SK-N-SH (cell line): Measurements from ENCODE around the gene LAIR2. TPM values are rescaled to one million over a fixed set of nuclear protein-coding genes. Genes with fewer than 3 reads are reported as not detected.

Experiments
- CTCF ChIA-PET: fragments of 300-600, 350-600 bp; formaldehyde crosslinking; extraction: SDS; loops from one replicate; lab custom pipeline; 2021; lab: Yijun Ruan, JAX
- POLR2A ChIA-PET: fragments of 350-600 bp; sonication (Branson Sonifier 250); formaldehyde crosslinking; extraction: SDS; loops from one replicate; lab custom pipeline; 2020; ENCODE audit warnings: antibody characterized with exemption, inconsistent platforms; lab: Yijun Ruan, JAX
- DNase-seq: peaks from one replicate; pipeline ENCODE4 v3.0.0; 2012
- H2AFZ ChIP-seq: fragments of 200-600 bp; sonication (generic); 2 replicates; pipeline ENCODE4 v1.8.1; 2016; ENCODE audit warnings: antibody characterized with exemption, mild to moderate bottlenecking, low read depth
- H3F3A ChIP-seq: fragments of 200-600 bp; sonication (generic); replicated peaks from 2 replicates; pipeline ENCODE3; 2016; ENCODE audit warnings: antibody characterized with exemption, mild to moderate bottlenecking; ENCODE audit not compliant: insufficient read depth
- H3K27ac ChIP-seq, 2 experiments: fragments of 200-500 bp in 1 of 2; fragments of 200-600 bp in 1 of 2; sonication (Bioruptor generic) in 1 of 2; sonication (generic), shearing (Covaris generic) in 1 of 2; 2 replicates each; pipeline versions ENCODE4 v1.5.1 to v1.6.1; 2014 to 2016; ENCODE audit warnings: low read depth in 2 of 2, inconsistent platforms in 1 of 2, low read length in 1 of 2, mild to moderate bottlenecking in 1 of 2, mixed read lengths in 1 of 2
- H3K27me3 ChIP-seq: fragments of 200-600 bp; sonication (generic), shearing (Covaris generic); 2 replicates; pipeline ENCODE4 v1.6.1; 2016; ENCODE audit warnings: mixed run types; ENCODE audit not compliant: insufficient read depth
- H3K36me3 ChIP-seq, 2 experiments: fragments of 200-500 bp in 1 of 2; fragments of 200-600 bp in 1 of 2; sonication (Bioruptor generic) in 1 of 2; sonication (generic) in 1 of 2; replicated peaks in 1 of 2; 2 replicates each; pipeline versions ENCODE3 to v1.5.1; 2014 to 2016; ENCODE audit warnings: low read length in 1 of 2, mild to moderate bottlenecking in 1 of 2; ENCODE audit not compliant: insufficient read depth in 2 of 2, control insufficient read depth in 1 of 2
- H3K4me1 ChIP-seq, 2 experiments: fragments of 200-500 bp in 1 of 2; fragments of 200-600 bp in 1 of 2; sonication (Bioruptor generic) in 1 of 2; sonication (generic), shearing (Covaris generic) in 1 of 2; 2 replicates each; pipeline versions ENCODE4 v1.5.1 to v1.6.1; 2014 to 2016; ENCODE audit warnings: low read depth in 1 of 2, low read length in 1 of 2, mixed run types in 1 of 2; ENCODE audit not compliant: insufficient read depth in 2 of 2, control insufficient read depth in 1 of 2
- H3K4me2 ChIP-seq: fragments of 200-600 bp; sonication (generic), shearing (Covaris generic); 2 replicates; pipeline ENCODE4 v1.6.1; 2017; ENCODE audit warnings: mixed run types
- H3K4me3 ChIP-seq, 2 experiments: fragments of 200-500 bp in 1 of 2; fragments of 200-600 bp in 1 of 2; sonication (Bioruptor generic) in 1 of 2; sonication (generic), shearing (Covaris generic) in 1 of 2; 2 replicates each; pipeline versions ENCODE4 v1.5.1 to v1.8.1; 2014 to 2016; ENCODE audit warnings: low read depth in 2 of 2, inconsistent platforms in 1 of 2, low read length in 1 of 2, mild to moderate bottlenecking in 1 of 2, mixed read lengths in 1 of 2, moderate library complexity in 1 of 2
- H3K79me2 ChIP-seq: fragments of 200-600 bp; sonication (generic); 2 replicates; pipeline ENCODE4 v1.8.1; 2017; ENCODE audit warnings: mild to moderate bottlenecking; ENCODE audit not compliant: insufficient read depth
- H3K9ac ChIP-seq: fragments of 200-600 bp; sonication (generic); 2 replicates; pipeline ENCODE4 v1.6.1; 2017; ENCODE audit warnings: mixed run types
- H3K9me2 ChIP-seq: fragments of 200-600 bp; sonication (generic); 2 replicates; pipeline ENCODE4 v1.6.1; 2017; ENCODE audit warnings: mixed run types
- H3K9me3 ChIP-seq: fragments of 200-600 bp; sonication (generic); 2 replicates; pipeline ENCODE4 v1.6.1; 2017; ENCODE audit warnings: mixed run types, mild to moderate bottlenecking, moderate library complexity
- H4K20me1 ChIP-seq: fragments of 200-600 bp; sonication (generic); 2 replicates; pipeline ENCODE4 v1.6.1; 2017; ENCODE audit warnings: mild to moderate bottlenecking, mixed run types; ENCODE audit not compliant: insufficient read depth
- CHD2 ChIP-seq: fragments of 150-350 bp; IDR thresholded peaks from 2 replicates; pipeline ENCODE4 v1.6.1; 2018; ENCODE audit warnings: low read length; ENCODE audit not compliant: partially characterized antibody
- ELF1 ChIP-seq: IDR thresholded peaks from 2 replicates; pipeline ENCODE4 v1.4.0; 2012
- GATA2 ChIP-seq: sonication (generic); formaldehyde crosslinking; IDR thresholded peaks from 2 replicates; pipeline ENCODE4 v1.5.0; 2020; ENCODE audit warnings: mild to moderate bottlenecking, missing genetic modification reagents
- JUND ChIP-seq: IDR thresholded peaks from 2 replicates; pipeline ENCODE4 v1.4.0; 2012
- MAX ChIP-seq: IDR thresholded peaks from 2 replicates; pipeline ENCODE4 v1.4.0; 2012; ENCODE audit warnings: low read depth
- MEF2A ChIP-seq: IDR thresholded peaks from 2 replicates; pipeline ENCODE4 v1.4.0; 2012; ENCODE audit warnings: low read depth, borderline replicate concordance
- MXI1 ChIP-seq: IDR thresholded peaks from 2 replicates; pipeline ENCODE4 v1.6.1; 2012; ENCODE audit warnings: mild to moderate bottlenecking, low read depth, low read length, improper control_type of control experiment
- NFIC ChIP-seq: IDR thresholded peaks from 2 replicates; pipeline ENCODE4 v1.4.0; 2012; ENCODE audit warnings: borderline replicate concordance
- RAD21 ChIP-seq: IDR thresholded peaks from 2 replicates; pipeline ENCODE4 v1.6.1; 2012; ENCODE audit warnings: mild to moderate bottlenecking, low read length
- RCOR1 ChIP-seq: fragments of 150-350 bp; IDR thresholded peaks from 2 replicates; pipeline ENCODE4 v1.6.1; 2017; ENCODE audit warnings: antibody characterized with exemption, low read length
- REST ChIP-seq: IDR thresholded peaks from 2 replicates; pipeline ENCODE4 v1.6.1; 2012; ENCODE audit warnings: mild to moderate bottlenecking, low read depth, low read length, moderate library complexity
- RXRA ChIP-seq: IDR thresholded peaks from 2 replicates; pipeline ENCODE4 v1.4.0; 2012; ENCODE audit warnings: low read depth, mild to moderate bottlenecking, borderline replicate concordance
- TAF1 ChIP-seq: IDR thresholded peaks from 2 replicates; pipeline ENCODE4 v1.6.1; 2012; ENCODE audit warnings: low read depth, mild to moderate bottlenecking, low read length, moderate library complexity, borderline replicate concordance
- TCF12 ChIP-seq: IDR thresholded peaks from 2 replicates; pipeline ENCODE4 v1.4.0; 2012
- TEAD4 ChIP-seq: IDR thresholded peaks from 2 replicates; pipeline ENCODE4 v1.4.0; 2012; ENCODE audit warnings: mild to moderate bottlenecking, borderline replicate concordance; ENCODE audit not compliant: insufficient read depth
- USF2 ChIP-seq: fragments of 150-350 bp; IDR thresholded peaks from 2 replicates; pipeline ENCODE4 v1.6.1; 2017; ENCODE audit warnings: antibody characterized with exemption, low read length, low read depth, borderline replicate concordance
- YY1 ChIP-seq: IDR thresholded peaks from 2 replicates; pipeline ENCODE4 v1.4.0; 2012; ENCODE audit warnings: low read depth, mild to moderate bottlenecking
- ZBTB33 ChIP-seq: IDR thresholded peaks from 2 replicates; pipeline ENCODE4 v1.4.0; 2012; ENCODE audit warnings: low read depth, borderline replicate concordance
- WGBS: methylation state at CpG from one replicate; pipeline ENCODE4 v1.1.6; 2017; ENCODE audit warnings: low lambda C conversion rate; 5-methylcytosine and 5-hydroxymethylcytosine counted together
- polyA plus RNA-seq, 3 experiments: library from polyadenylated mRNA; depleted of rRNA; stranded (reverse); fragments of >200 nt; gene quantifications; 2 replicates each; pipeline ENCODE4 v1.2.3, GENCODE V29; 2012
- TF ChIP-seq, protein P1 (sequence below): IDR thresholded peaks from 2 replicates; pipeline ENCODE4 v1.4.0; 2012; ENCODE audit warnings: low read depth, borderline replicate concordance

The LAIR2 gene
- polyA plus RNA-seq, 1 of the 3 experiments (the other 2 are of a cell fraction), result not detected

GRCh38 chr19:54548806-54549205 lies 46.2 kb downstream of the LAIR2 start:
- TF ChIP-seq TAF1 (no peak), USF2 (no peak), ZBTB33 (no peak), TCF12 (no peak), MAX (no peak)
- H3F3A ChIP-seq, result no peaks in the 10 kb centered on the region
- WGBS, result 0% methylated on average over 3 of the region's 16 CpGs
- POLR2A ChIA-PET, result no interaction called here
- H3K9me3 ChIP-seq, result no peaks in the 10 kb centered on the region
- CTCF ChIA-PET, result no interaction called here
- peaks cover 54% of the 10 kb centered on the region for H3K27me3 ChIP-seq
- H2AFZ ChIP-seq, result no peak overlapping the region
- H3K4me3 ChIP-seq, result no peak overlapping the region
- H4K20me1 ChIP-seq, result no peaks in the 10 kb centered on the region
- H3K9me2 ChIP-seq, result no peaks in the 10 kb centered on the region
- no peak overlapping the region for H3K27ac ChIP-seq
- DNase-seq, result no peak
- H3K4me1 ChIP-seq, result no peaks in the 10 kb centered on the region
- H3K36me3 ChIP-seq, result no peaks in the 10 kb centered on the region
- H3K79me2 ChIP-seq, result no peaks in the 10 kb centered on the region
- H3K9ac ChIP-seq, result no peak overlapping the region
- H3K4me2 ChIP-seq, result no peak overlapping the region

DNA sequence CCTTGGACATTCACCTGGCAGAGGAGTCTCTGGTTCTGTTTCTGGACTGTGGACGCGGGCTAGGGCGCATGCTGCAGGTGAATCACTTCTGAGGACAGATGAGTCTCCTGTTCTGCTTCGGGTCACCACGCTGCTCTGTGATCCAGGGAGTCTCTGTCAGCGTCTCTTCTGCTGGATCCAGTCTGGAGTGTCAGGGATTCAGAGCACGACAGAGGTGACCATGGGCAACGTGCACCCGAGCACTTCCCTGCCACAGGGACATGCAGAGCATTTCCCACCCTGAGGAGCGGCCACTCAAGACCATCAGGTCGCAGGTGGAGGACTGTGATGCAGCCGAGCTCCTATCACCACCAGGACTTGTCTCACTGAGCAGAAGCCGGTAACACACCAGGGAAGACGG lies 46.6 kb downstream of the LAIR2 start:
- no peak overlapping the region for H2AFZ ChIP-seq
- no peaks in the 10 kb centered on the region for H3K36me3 ChIP-seq
- WGBS, result no CpG with 5 or more reads among the region's 14 CpGs
- DNase-seq, result no peak
- H3F3A ChIP-seq, result no peaks in the 10 kb centered on the region
- CTCF ChIA-PET, result no interaction called here
- no peaks in the 10 kb centered on the region for H4K20me1 ChIP-seq
- no peak overlapping the region for H3K4me2 ChIP-seq
- no peaks in the 10 kb centered on the region for H3K9me2 ChIP-seq
- H3K4me1 ChIP-seq, result no peaks in the 10 kb centered on the region
- TF ChIP-seq USF2 (no peak), MXI1 (no peak), YY1 (no peak), MAX (no peak), JUND (no peak), MEF2A (no peak), NFIC (no peak), REST (no peak), RXRA (no peak), RCOR1 (no peak), TEAD4 (no peak), ELF1 (no peak), RAD21 (no peak), CHD2 (no peak), GATA2 (no peak), TAF1 (no peak)
- TF ChIP-seq, protein P1, sequence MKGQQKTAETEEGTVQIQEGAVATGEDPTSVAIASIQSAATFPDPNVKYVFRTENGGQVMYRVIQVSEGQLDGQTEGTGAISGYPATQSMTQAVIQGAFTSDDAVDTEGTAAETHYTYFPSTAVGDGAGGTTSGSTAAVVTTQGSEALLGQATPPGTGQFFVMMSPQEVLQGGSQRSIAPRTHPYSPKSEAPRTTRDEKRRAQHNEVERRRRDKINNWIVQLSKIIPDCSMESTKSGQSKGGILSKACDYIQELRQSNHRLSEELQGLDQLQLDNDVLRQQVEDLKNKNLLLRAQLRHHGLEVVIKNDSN, result no peak
- H3K4me3 ChIP-seq, result no peak overlapping the region
- no peak overlapping the region for H3K9ac ChIP-seq
- H3K27me3 ChIP-seq, result peaks cover 58% of the 10 kb centered on the region
- POLR2A ChIA-PET, result no interaction called here
- H3K9me3 ChIP-seq, result no peaks in the 10 kb centered on the region
- H3K27ac ChIP-seq, result no peak overlapping the region
- H3K79me2 ChIP-seq, result no peaks in the 10 kb centered on the region
